Measurements from ENCODE around the gene SERPINC1.

SERPINC1 gene

GRCh38 chr1:173871091-173871490, 46.0 kb downstream of the SERPINC1 start:
- H3K4me2 ChIP-seq: no peak overlapping the region
- H4K20me1 ChIP-seq (ENCODE audit: insufficient read depth): peaks cover 10% of the 10 kb centered on the region
- no peaks in the 10 kb centered on the region for H3K27me3 ChIP-seq (ENCODE audit: insufficient read depth, low read depth)
- peaks cover 24% of the 10 kb centered on the region for H3K4me1 ChIP-seq (ENCODE audit: low read depth, poor library complexity, severe bottlenecking)
- peaks cover 17% of the 10 kb centered on the region for H3K79me2 ChIP-seq (ENCODE audit: insufficient read depth, low read depth)
- H3K36me3 ChIP-seq (ENCODE audit: insufficient read depth): peaks cover 14% of the 10 kb centered on the region; the same call in 1 of the 2 replicates
- no peak overlapping the region for H3K4me3 ChIP-seq (IDR thresholded peaks at IDR 0.05; ENCODE audit: insufficient read depth, low read depth, low read length)
- no peak overlapping the region for H3K9ac ChIP-seq
- H2AFZ ChIP-seq (ENCODE audit: low read depth): no peak overlapping the region
- TF ChIP-seq CTCF (conservative IDR thresholded peaks at IDR 0.05; ENCODE audit: low read depth, low read length): no peak
- no peak overlapping the region for H3K27ac ChIP-seq

- peaks cover 20% of the 10 kb centered on the region for H3K36me3 ChIP-seq (ENCODE audit: insufficient read depth)
- H3K4me1 ChIP-seq (ENCODE audit: low read depth, poor library complexity, severe bottlenecking): peaks cover 30% of the 10 kb centered on the region
- TF ChIP-seq CTCF (conservative IDR thresholded peaks at IDR 0.05; ENCODE audit: low read depth, low read length): no peak
- no peak overlapping the region for H2AFZ ChIP-seq (ENCODE audit: low read depth)
- peaks cover 16% of the 10 kb centered on the region for H4K20me1 ChIP-seq (ENCODE audit: insufficient read depth)
- H3K27me3 ChIP-seq (ENCODE audit: insufficient read depth, low read depth): no peaks in the 10 kb centered on the region
- no peak overlapping the region for H3K9ac ChIP-seq
- peaks cover 24% of the 10 kb centered on the region for H3K79me2 ChIP-seq (ENCODE audit: insufficient read depth, low read depth)
- H3K4me2 ChIP-seq: no peak overlapping the region
- H3K4me3 ChIP-seq (IDR thresholded peaks at IDR 0.05; ENCODE audit: insufficient read depth, low read depth, low read length): no peak overlapping the region
- H3K27ac ChIP-seq: no peak overlapping the region
Measured at GRCh38 chr1:173870252-173871075, 46.7 kb downstream of the SERPINC1 start.

- peaks cover 33% of the 10 kb centered on the region for H3K36me3 ChIP-seq (ENCODE audit: insufficient read depth)
- H3K27me3 ChIP-seq (ENCODE audit: insufficient read depth, low read depth): no peaks in the 10 kb centered on the region
- H3K9ac ChIP-seq: peak overlapping the region; percentile 91; the same call in 1 of the 2 replicates
- H3K4me2 ChIP-seq: peak overlapping the region; percentile 98
- peaks cover 30% of the 10 kb centered on the region for H4K20me1 ChIP-seq (ENCODE audit: insufficient read depth)
- H3K79me2 ChIP-seq (ENCODE audit: insufficient read depth, low read depth): peaks cover 38% of the 10 kb centered on the region
- peaks cover 45% of the 10 kb centered on the region for H3K4me1 ChIP-seq (ENCODE audit: low read depth, poor library complexity, severe bottlenecking)
- H2AFZ ChIP-seq (ENCODE audit: low read depth): peak overlapping the region; percentile 94
- peak overlapping the region; percentile 96 for H3K4me3 ChIP-seq (IDR thresholded peaks at IDR 0.05; ENCODE audit: insufficient read depth, low read depth, low read length)
- H3K27ac ChIP-seq: 0 out of 2 replicates have a peak overlapping the region, but pooled peaks have one; percentile 83
- no peak for TF ChIP-seq CTCF (conservative IDR thresholded peaks at IDR 0.05; ENCODE audit: low read depth, low read length)
Measured at GRCh38 chr1:173869021-173869359, 48.1 kb downstream of the SERPINC1 start.

- peak within 1 kb of the TSS; percentile 91 for H3K9ac ChIP-seq
- H3K36me3 ChIP-seq (ENCODE audit: insufficient read depth): peaks cover 39% of the 10 kb centered on the region
- H3K4me3 ChIP-seq (IDR thresholded peaks at IDR 0.05; ENCODE audit: insufficient read depth, low read depth, low read length): peak within 1 kb of the TSS; percentile 96
- peaks cover 50% of the 10 kb centered on the region for H3K4me1 ChIP-seq (ENCODE audit: low read depth, poor library complexity, severe bottlenecking)
- no peaks in the 10 kb centered on the region for H3K27me3 ChIP-seq (ENCODE audit: insufficient read depth, low read depth)
- peak within 1 kb of the TSS; percentile 94 for H2AFZ ChIP-seq (ENCODE audit: low read depth)
- peak within 1 kb of the TSS; percentile 100 for H3K4me2 ChIP-seq
- peaks cover 40% of the 10 kb centered on the region for H3K79me2 ChIP-seq (ENCODE audit: insufficient read depth, low read depth)
- H4K20me1 ChIP-seq (ENCODE audit: insufficient read depth): peaks cover 35% of the 10 kb centered on the region
- 0 out of 2 replicates have a peak, but pooled peaks have one; percentile 22 for TF ChIP-seq CTCF (conservative IDR thresholded peaks at IDR 0.05; ENCODE audit: low read depth, low read length)
- H3K27ac ChIP-seq: peak within 1 kb of the TSS; percentile 83
Measured at GRCh38 chr1:173868266-173869020, 48.7 kb downstream of the SERPINC1 start, which contains the start of gene ZBTB37. Gene ZBTB37, plus strand, starts transcription at chr1:173868380. Its CDS starts 1,846 bp downstream, at chr1:173870226.

Data from KMS-11 (cell line).